ENCODE results near the gene LRCH1. TPM values are rescaled to one million over a fixed set of nuclear protein-coding genes. Genes with fewer than 3 reads are reported as not detected.

Gene LRCH1
- total and polyA plus RNA-seq, 11 donors, result 4.5 to 20.1 (median 12.5) TPM

DNA sequence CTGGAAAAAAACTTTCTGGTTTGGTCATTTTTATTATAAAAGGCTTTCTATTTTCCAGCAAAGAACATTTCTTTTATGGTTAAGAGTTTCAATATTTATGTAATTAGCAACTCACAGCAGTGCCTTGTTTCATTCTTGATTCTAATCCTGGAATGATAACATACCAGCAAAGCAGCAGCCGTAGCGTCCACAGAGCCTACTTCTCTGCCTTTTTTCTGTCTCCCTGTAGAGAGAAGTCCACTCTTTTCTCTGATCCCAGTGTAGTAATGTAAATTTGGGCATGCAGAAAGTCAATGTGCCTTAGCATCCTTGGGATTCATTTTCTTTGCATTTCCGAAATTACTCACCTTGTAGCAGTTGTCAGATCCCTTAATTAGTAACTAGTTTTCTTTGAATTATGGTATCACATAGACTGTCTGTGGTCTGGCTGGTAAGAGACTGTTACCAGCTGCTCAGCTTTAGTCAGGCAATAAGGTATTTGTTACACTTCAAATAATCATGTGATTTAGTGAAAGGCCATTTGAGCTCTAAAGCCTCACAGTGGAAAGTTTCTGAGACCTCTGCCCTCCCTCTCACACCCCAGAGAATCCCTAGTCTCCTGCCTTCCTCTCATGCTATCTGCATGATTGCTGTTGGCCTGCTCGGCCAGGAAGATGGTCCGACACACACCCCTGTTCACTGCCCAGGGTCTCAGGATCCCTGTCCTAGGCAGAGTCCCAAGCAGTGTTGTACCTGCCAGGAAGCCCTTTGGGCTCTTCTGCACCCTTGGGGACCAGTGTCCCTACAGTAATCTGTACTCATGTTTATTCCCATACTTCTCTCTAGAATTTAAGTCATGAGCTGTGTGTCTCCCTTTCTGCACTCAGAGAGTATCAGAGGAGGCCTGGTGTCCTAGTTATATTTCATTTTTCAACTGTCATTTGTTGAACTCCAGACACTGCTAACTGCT lies 86.3 kb downstream of the LRCH1 start:
- peak overlapping the region in 9 of 12 donors; percentile 11 to 55 (median 32) for H3K27ac ChIP-seq
- ATAC-seq (peak in 1 of 4 donors; percentile 10), DNase-seq (no peak)
- H3K9me3 ChIP-seq, result no peaks in the 10 kb centered on the region
- 42 to 68% (median 47%) methylated on average over 5 of the region's 5 CpGs for WGBS, 4 donors
- H3K4me3 ChIP-seq, result no peak overlapping the region
- H3K4me1 ChIP-seq, result peaks cover 12 to 88% (median 58%) of the 10 kb centered on the region in 12 donors
- no peak for TF ChIP-seq POLR2A (IDR thresholded peaks at IDR 0.05)
- TF ChIP-seq, protein P1, sequence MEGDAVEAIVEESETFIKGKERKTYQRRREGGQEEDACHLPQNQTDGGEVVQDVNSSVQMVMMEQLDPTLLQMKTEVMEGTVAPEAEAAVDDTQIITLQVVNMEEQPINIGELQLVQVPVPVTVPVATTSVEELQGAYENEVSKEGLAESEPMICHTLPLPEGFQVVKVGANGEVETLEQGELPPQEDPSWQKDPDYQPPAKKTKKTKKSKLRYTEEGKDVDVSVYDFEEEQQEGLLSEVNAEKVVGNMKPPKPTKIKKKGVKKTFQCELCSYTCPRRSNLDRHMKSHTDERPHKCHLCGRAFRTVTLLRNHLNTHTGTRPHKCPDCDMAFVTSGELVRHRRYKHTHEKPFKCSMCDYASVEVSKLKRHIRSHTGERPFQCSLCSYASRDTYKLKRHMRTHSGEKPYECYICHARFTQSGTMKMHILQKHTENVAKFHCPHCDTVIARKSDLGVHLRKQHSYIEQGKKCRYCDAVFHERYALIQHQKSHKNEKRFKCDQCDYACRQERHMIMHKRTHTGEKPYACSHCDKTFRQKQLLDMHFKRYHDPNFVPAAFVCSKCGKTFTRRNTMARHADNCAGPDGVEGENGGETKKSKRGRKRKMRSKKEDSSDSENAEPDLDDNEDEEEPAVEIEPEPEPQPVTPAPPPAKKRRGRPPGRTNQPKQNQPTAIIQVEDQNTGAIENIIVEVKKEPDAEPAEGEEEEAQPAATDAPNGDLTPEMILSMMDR (IDR thresholded peaks at IDR 0.05), result no peak
- intact Hi-C loops (cut with DNase I), result no loop called here
- H3K36me3 ChIP-seq, result no peaks in the 10 kb centered on the region
- H3K27me3 ChIP-seq, result no peaks in the 10 kb centered on the region

- peak overlapping the region; percentile 8 to 79 (median 60) for H3K27ac ChIP-seq
- no peaks in the 10 kb centered on the region for H3K36me3 ChIP-seq
- DNase-seq (no peak), ATAC-seq (peak in 2 of 4 donors; percentile 31 to 35)
- 62 to 80% (median 74%) methylated on average over 4 of the region's 4 CpGs for WGBS, 4 donors
- TF ChIP-seq POLR2A (IDR thresholded peaks at IDR 0.05), result no peak
- TF ChIP-seq, protein P1 (IDR thresholded peaks at IDR 0.05), result no peak
- H3K27me3 ChIP-seq, result no peaks in the 10 kb centered on the region
- H3K4me3 ChIP-seq, result peak overlapping the region in 5 of 12 donors; percentile 29 to 38 (median 34)
- H3K4me1 ChIP-seq, result peaks cover 12 to 92% (median 64%) of the 10 kb centered on the region in 12 donors
- intact Hi-C loops (cut with DNase I), result loop anchor here in 2 of 10 donors (5.0 to 10.0 kb wide), 2 partner anchors 34 to 86 kb away; partner anchors contain the start of gene LRCH1 (in 1 of the 2)
- H3K9me3 ChIP-seq, result no peaks in the 10 kb centered on the region
Measured at GRCh38 chr13:46640843-46641242, 87.9 kb downstream of the LRCH1 start.

DNA sequence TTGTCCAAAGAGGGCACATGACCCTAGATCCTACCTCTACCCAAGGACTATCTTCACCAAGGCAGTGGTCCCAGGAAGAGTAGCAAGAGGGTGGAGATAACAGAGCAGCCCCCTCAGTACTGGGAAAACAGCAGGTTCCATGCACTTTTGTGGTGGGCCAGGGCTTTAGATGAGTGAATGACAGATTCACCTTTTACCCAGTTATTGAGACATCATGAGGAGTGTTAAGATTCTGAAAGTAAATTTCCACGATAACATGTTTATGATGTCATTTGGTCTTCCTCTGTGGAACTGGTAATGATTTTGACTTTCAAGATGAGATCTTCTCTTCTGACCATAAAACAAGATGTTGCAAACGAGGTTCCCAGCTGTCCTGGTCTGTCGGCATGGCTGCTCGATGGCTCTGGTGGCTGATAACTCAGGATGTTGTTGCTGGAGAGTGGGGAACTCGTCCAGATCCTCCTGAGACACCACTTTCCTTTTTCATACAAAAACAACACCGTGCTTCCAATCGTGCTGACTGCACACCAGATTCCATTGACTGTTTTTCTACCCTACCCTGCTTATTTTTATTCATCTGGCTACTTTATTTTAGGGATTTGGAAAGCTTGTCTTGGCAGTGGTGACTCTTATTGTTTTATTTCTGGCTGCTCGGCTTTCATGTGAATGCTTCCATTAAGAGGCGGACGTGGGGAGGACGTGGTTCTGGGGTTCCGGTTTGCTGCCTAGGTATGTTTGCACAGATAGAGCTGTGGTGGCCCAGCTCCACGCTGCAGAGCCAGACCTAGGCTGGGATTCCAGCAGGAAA lies 88.5 kb downstream of the LRCH1 start:
- ATAC-seq, result peak; percentile 60 to 82 (median 69)
- Histone ChIP-seq H3K4me3 (peak overlapping the region in 9 of 12 donors; percentile 13 to 38 (median 31)), H3K27ac (peak overlapping the region; percentile 8 to 79 (median 60)), H3K9me3 (no peaks in the 10 kb centered on the region), H3K4me1 (peaks cover 12 to 91% (median 64%) of the 10 kb centered on the region in 12 donors), H3K27me3 (no peaks in the 10 kb centered on the region), H3K36me3 (no peaks in the 10 kb centered on the region)
- 15 to 45% (median 21%) methylated on average over 13 of the region's 13 CpGs for WGBS, 4 donors
- peak in 4 of 5 donors; percentile 58 to 70 (median 65) for DNase-seq
- TF ChIP-seq, protein P1 (IDR thresholded peaks at IDR 0.05), result no peak
- no peak for TF ChIP-seq POLR2A (IDR thresholded peaks at IDR 0.05)
- intact Hi-C loops (cut with DNase I), result loop anchor here in 2 of 10 donors (5.0 to 10.0 kb wide), 2 partner anchors 34 to 87 kb away; partner anchors contain the start of gene LRCH1 (in 1 of the 2)
